SH-SY5Y (cell line): ENCODE data around the gene RASGRF2.

Experiments
- GATA2 ChIP-seq: IDR thresholded peaks from 2 replicates; pipeline ENCODE4 v1.6.1; 2011; ENCODE audit warnings: mild to moderate bottlenecking, low read depth, low read length
- GATA3 ChIP-seq: IDR thresholded peaks from 2 replicates; pipeline ENCODE4 v1.6.1; 2011; ENCODE audit warnings: low read depth, mild to moderate bottlenecking, low read length, moderate library complexity

DNA sequence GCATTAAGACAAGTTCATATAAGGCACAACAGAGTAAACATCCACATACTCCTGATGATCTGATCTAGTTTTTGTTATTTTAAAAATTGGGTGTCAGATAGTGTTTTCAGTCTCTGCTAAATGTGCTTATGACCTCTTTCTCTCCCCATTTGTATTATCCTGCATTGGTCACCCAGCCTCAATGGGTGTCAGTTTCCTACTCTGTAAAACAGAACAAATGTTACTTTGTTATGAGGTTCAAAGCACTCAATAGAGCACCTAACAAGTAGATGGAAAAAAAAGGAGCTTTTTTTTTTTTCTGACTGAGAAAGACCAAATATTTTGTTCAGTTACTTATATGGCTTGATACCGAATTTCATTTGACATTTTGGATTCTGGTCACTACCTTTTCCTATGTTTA lies 33.6 kb upstream of the RASGRF2 start:
- no peak for TF ChIP-seq GATA3
- TF ChIP-seq GATA2: no peak
